ENCODE measurements around the gene FCSK. TPM values are rescaled to one million over a fixed set of nuclear protein-coding genes. Genes with fewer than 3 reads are reported as not detected.

FCSK gene
- total RNA-seq, 1 donor from 2014 or later: 18.8 TPM

DNA sequence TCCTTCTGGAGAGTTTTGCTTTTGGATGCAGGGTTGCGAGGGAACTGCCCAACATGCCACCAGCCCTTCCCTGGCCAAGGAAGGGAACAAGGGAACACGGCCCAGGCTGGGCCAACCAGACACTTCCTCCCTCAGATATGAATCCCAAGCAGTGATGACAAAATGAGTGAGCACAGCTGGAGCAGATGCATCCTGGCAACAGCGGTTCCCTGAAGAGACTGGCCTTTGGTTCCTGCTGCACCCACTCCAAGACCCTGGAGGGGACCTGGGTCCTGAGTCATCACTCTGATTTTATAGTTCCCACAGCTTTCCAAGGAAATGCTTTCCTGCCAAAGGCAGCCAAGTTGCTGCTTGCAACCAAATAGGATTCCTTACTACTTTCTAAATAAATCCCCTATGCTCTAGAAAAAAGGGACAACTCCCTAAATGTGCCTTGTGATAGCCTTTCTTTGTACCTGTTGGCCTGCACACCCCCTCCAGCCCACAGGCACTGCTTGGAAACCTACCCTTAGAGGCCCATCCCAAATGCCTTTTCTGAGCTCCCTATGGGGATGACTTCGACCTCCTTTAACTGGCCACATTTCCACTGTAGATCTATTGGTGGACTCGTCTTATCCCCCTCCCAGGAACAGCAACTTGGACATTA is 20.8 kb upstream of the FCSK start:
- no peaks in the 10 kb centered on the region for H3K27me3 Mint-ChIP-seq
- TF ChIP-seq, protein P1, sequence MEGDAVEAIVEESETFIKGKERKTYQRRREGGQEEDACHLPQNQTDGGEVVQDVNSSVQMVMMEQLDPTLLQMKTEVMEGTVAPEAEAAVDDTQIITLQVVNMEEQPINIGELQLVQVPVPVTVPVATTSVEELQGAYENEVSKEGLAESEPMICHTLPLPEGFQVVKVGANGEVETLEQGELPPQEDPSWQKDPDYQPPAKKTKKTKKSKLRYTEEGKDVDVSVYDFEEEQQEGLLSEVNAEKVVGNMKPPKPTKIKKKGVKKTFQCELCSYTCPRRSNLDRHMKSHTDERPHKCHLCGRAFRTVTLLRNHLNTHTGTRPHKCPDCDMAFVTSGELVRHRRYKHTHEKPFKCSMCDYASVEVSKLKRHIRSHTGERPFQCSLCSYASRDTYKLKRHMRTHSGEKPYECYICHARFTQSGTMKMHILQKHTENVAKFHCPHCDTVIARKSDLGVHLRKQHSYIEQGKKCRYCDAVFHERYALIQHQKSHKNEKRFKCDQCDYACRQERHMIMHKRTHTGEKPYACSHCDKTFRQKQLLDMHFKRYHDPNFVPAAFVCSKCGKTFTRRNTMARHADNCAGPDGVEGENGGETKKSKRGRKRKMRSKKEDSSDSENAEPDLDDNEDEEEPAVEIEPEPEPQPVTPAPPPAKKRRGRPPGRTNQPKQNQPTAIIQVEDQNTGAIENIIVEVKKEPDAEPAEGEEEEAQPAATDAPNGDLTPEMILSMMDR (IDR thresholded peaks at IDR 0.05; ENCODE audit: unreplicated experiment): no peak
- H3K27ac Mint-ChIP-seq: peak overlapping the region; percentile 88
- H3K36me3 Mint-ChIP-seq (ENCODE audit: insufficient read depth): peaks cover 3% of the 10 kb centered on the region
- no peak for DNase-seq (ENCODE audit: low spot score, unreplicated experiment)
- H3K4me1 Mint-ChIP-seq (ENCODE audit: low read depth): peaks cover 58% of the 10 kb centered on the region
- no peak overlapping the region for H3K4me3 Mint-ChIP-seq (ENCODE audit: low read depth)
- no peaks in the 10 kb centered on the region for H3K9me3 Mint-ChIP-seq (ENCODE audit: low read depth)

DNA sequence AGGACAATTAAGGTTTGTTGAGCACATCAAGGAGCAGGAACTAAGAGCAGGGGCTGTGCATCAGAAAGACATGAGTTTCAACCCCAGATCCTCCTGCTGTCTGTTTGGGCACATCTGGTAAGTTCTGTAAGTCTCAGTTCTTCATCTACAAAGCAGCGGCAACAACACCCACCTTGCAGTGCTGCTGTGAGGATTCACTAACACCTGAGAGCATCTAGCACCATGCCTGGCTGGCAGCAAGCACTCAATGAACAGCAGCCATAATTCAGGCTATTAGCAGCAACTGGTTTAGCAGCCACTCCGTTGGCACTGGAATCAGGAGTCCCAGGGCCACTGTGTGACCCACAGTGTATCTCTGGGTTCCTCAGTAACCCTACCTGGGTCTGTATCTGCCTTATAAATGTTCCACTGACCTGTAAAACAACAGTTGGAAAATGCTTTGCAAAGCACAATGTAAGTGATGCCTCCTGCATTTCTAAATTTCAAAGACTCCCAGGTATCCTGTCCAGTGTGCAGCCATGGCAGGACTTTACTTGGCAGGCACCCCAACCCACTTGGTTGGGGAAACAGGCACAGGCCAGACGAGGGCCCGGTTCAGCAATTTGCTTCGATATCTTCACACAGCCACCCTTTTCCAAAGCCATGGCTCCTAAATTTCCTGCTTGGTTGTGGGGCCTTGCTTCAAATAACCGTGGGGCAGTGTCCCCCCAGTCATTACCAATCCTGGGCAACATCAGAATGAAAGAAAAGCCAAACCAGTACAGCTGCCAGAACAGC is 19.7 kb upstream of the FCSK start:
- Mint-ChIP-seq H3K9me3 (ENCODE audit: low read depth) (no peaks in the 10 kb centered on the region), H3K27ac (no peak overlapping the region), H3K36me3 (ENCODE audit: insufficient read depth) (peaks cover 3% of the 10 kb centered on the region), H3K4me3 (ENCODE audit: low read depth) (no peak overlapping the region), H3K27me3 (no peaks in the 10 kb centered on the region), H3K4me1 (ENCODE audit: low read depth) (peaks cover 51% of the 10 kb centered on the region)
- DNase-seq (ENCODE audit: low spot score, unreplicated experiment): no peak
- TF ChIP-seq, protein P1 (IDR thresholded peaks at IDR 0.05; ENCODE audit: unreplicated experiment): no peak

DNA sequence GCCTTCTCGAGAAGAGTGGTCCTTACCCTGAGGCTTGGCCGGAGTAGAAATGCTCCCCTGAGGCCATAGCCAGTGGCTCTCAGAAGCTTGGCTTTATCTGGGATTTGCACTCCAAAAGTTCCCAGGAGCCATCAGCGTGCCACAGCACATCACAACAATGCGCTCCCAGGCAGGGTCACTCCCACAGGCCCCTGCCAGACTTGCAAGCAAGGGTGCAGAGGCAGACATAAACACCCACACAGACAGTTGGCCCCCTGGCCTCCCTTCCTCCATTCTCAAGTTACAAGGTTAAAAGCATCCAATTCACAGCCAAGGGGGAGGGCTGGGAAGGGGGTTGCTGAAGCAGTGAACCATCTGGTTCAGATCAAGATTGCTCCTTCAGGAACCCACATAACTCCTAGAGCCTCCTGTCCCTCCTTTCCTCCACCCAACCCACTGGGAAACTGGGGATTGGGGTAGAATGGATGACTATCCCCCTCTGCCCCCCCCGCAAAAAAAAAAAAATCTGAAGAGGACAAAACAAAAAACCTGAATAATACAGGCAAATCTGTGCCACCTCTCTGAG is 17.3 kb upstream of the FCSK start:
- Mint-ChIP-seq H3K4me1 (ENCODE audit: low read depth) (peaks cover 43% of the 10 kb centered on the region), H3K4me3 (ENCODE audit: low read depth) (peak overlapping the region; percentile 92), H3K27ac (peak overlapping the region; percentile 88), H3K27me3 (no peaks in the 10 kb centered on the region), H3K36me3 (ENCODE audit: insufficient read depth) (peaks cover 3% of the 10 kb centered on the region), H3K9me3 (ENCODE audit: low read depth) (no peaks in the 10 kb centered on the region)
- TF ChIP-seq, protein P1 (IDR thresholded peaks at IDR 0.05; ENCODE audit: unreplicated experiment): no peak
- DNase-seq (ENCODE audit: low spot score, unreplicated experiment): no peak

DNA sequence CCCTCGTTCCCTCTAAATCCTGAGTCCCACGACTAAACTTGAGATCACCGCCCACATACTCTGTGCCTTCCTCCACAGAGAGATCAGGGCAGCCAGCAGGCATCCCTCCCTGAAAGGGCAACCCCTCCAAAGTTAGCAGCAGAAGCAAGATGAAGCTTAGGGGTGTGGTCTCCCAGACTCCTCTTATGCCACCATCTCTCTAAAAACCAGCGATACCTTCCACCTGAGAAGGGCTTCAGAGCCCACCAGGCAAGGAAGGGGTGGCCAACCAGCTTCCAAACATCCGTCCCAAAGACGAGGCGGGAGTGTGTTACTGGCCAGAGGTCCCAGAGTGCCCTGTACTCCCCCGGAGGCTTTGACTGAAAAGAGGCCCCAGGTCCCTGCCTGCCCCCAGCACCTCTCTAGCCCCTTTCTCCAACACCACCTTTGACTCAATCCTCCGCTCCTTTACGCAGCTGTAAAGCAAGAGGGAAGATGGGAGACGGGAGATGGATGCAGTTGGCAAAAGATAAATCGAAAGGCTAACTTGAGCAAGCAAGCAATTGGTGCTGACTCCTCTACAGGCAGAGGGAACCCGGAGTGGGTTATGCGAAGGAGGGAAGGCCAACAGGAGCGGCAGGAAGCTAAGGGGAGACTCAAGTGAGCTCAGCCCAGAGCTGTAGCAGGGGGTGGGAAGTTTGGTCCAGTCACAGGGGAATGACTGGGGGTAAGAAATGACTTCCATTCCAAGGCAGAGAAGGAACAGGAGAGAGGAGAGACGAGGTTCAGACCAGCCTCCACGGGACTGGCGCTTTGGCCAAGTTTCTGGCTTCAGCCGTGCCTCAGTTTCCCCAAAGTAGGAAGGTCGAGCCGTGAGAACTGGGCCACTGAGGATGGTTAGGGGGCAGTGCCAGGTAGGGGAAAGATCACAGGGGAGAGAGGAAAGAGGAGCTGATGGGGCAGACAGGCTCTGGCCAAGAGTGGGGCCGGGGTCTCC is 16.5 kb upstream of the FCSK start:
- peak overlapping the region; percentile 88 for H3K27ac Mint-ChIP-seq
- H3K4me1 Mint-ChIP-seq (ENCODE audit: low read depth): peaks cover 41% of the 10 kb centered on the region
- DNase-seq (ENCODE audit: low spot score, unreplicated experiment): no peak
- peaks cover 3% of the 10 kb centered on the region for H3K36me3 Mint-ChIP-seq (ENCODE audit: insufficient read depth)
- H3K4me3 Mint-ChIP-seq (ENCODE audit: low read depth): peak overlapping the region; percentile 92
- no peaks in the 10 kb centered on the region for H3K9me3 Mint-ChIP-seq (ENCODE audit: low read depth)
- no peaks in the 10 kb centered on the region for H3K27me3 Mint-ChIP-seq
- TF ChIP-seq, protein P1 (IDR thresholded peaks at IDR 0.05; ENCODE audit: unreplicated experiment): no peak
